ENCODE results near the gene UNC13C.

UNC13C gene

DNA sequence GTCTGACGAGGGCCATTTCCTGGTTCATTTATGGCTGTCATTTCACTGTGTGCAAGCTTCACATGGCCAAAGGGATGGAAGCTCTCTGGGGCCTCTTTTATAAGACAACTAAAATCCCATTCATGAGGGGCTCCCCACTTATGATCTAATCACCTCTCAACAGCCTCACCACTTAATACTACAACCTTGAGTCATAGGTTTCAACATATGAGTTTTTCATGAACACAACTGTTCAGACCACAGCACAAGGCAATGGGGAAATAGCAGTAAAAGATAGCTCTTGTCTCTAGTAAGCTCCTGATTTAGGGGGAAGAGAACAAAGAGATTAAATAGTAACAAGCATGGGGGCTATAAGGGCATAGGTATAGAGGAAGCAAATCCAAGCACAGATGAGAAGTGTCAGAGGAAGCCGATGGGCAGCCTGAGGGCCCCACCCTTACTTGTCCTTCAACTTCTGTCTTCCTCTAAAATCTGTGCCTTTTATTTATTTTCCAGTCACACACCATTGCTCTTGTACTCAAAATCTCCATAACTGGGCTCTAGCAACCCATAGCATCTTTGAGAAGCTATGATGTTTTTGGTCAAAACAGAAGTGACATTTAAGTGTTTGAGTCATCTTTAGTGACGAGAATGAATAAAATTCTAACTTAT lies 329.1 kb downstream of the UNC13C start:
- TF ChIP-seq, protein P1, sequence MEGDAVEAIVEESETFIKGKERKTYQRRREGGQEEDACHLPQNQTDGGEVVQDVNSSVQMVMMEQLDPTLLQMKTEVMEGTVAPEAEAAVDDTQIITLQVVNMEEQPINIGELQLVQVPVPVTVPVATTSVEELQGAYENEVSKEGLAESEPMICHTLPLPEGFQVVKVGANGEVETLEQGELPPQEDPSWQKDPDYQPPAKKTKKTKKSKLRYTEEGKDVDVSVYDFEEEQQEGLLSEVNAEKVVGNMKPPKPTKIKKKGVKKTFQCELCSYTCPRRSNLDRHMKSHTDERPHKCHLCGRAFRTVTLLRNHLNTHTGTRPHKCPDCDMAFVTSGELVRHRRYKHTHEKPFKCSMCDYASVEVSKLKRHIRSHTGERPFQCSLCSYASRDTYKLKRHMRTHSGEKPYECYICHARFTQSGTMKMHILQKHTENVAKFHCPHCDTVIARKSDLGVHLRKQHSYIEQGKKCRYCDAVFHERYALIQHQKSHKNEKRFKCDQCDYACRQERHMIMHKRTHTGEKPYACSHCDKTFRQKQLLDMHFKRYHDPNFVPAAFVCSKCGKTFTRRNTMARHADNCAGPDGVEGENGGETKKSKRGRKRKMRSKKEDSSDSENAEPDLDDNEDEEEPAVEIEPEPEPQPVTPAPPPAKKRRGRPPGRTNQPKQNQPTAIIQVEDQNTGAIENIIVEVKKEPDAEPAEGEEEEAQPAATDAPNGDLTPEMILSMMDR (IDR thresholded peaks at IDR 0.05), result no peak

- TF ChIP-seq, protein P1 (IDR thresholded peaks at IDR 0.05), result no peak
Measured at GRCh38 chr15:54307926-54308325, 329.7 kb downstream of the UNC13C start.

- TF ChIP-seq, protein P1 (IDR thresholded peaks at IDR 0.05), result no peak
Measured at GRCh38 chr15:54312528-54312927, 334.3 kb downstream of the UNC13C start.

- TF ChIP-seq, protein P1 (IDR thresholded peaks at IDR 0.05), result no peak
Measured at GRCh38 chr15:54321426-54321825, 343.2 kb downstream of the UNC13C start.

GRCh38 chr15:54322341-54322740 lies 344.1 kb downstream of the UNC13C start:
- TF ChIP-seq, protein P1 (IDR thresholded peaks at IDR 0.05), result no peak

- TF ChIP-seq, protein P1 (IDR thresholded peaks at IDR 0.05), result no peak
Measured at GRCh38 chr15:54345301-54345700, 367.1 kb downstream of the UNC13C start.

DNA sequence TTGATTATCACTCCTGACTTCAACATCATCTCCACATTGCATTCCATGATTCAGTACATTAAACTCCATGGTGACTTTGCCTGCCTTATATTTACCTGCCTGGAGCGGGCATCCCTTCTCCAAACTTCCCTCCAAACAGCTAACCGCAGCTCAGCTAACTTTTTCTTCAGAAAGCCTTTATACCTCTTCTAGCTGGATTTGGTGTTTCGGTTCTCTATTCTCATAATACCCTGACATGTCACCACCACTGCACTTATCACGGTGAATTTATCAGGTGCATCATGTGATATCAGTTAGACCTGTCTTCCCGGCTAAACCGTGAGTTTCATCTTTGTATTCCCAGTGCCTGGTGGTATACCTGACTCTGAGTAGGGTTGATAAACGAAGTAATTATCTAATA lies 367.6 kb downstream of the UNC13C start:
- TF ChIP-seq, protein P1 (IDR thresholded peaks at IDR 0.05), result no peak

Data from LNCAP (cell line).